Loucy (cell line): ENCODE measurements around the gene LRRC27.

Source experiments
- CTCF ChIP-seq: fragments of 200-600 bp; sonication (generic); conservative IDR thresholded peaks from 2 replicates; pipeline ENCODE4 v1.5.1; 2014; ENCODE audit warnings: mild to moderate bottlenecking, antibody characterized with exemption, low read length
- EZH2phosphoT487 ChIP-seq: fragments of 200-600 bp; IDR thresholded peaks from 2 replicates; pipeline ENCODE4 v1.6.1; 2018; ENCODE audit warnings: antibody characterized with exemption, mild to moderate bottlenecking, moderate library complexity, borderline replicate concordance

DNA sequence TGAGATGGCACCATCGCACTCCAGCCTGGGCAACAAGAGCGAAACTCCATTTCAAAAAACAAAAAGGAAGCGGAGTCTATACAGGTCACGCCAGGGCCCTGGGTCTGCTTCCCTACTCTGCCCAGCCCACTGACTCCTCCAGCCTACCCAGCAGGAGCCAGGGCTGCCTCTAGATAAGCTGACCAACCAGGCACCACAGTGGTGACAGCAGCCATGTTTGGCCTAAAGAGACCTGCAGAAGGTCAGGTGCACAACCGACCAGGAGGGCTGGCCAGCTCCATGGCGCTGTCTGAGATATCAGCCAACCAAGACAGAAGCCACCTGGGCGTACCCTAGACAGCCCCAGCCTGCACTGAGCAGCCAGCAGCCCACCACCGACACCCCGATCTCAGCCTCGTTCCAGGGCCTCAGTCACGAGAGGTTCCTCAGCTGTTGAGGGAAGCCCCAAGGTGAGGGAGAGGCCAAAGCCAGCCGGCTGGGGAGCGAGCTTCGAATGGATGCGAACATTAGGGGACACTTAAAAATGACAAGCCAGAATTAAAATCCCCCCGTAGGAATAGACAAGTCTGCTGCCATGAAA lies 40.6 kb downstream of the LRRC27 start:
- TF ChIP-seq CTCF: no peak
- no peak for TF ChIP-seq EZH2phosphoT487
